ENCODE data around the gene TPGS1. TPM values are rescaled to one million over a fixed set of nuclear protein-coding genes. Genes with fewer than 3 reads are reported as not detected.

Gene TPGS1
- total RNA-seq, 1 experiment from 2014 or later = 13.8 TPM

DNA sequence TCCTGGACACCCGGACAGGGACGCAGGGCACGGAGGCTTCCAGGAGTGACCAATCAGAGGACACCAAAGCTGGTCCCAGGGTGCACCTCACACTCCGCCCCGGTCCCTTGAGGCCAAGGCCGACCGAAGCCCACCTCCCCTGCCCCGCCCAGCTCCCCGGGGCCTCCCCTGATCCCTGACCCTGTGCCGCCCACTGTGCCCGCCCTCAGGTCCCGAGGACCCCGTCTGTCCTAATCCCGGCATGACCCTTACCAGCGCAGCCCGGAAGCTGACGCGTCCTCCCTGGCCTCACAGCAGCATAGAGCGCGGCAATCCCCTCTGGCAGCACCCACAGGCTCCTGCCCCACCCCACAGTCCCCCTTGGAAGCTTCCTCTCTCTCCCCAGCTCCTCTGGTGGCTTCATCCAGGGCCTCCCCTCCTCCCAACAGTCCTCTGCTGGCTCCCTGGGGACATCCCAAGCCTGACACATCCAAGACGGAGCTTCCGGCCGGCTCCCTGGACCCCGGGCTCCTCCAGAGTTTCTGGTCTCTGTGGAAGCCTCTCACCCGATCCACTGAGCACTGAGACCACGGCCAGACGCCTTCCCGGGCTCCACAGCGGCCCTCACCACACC, 16.9 kb downstream of the TPGS1 start:
- no peaks in the 10 kb centered on the region for H3K79me2 ChIP-seq (ENCODE audit: low read depth)
- no peaks in the 10 kb centered on the region for H3K27me3 ChIP-seq (ENCODE audit: insufficient read depth, low read depth)
- intact Hi-C loops (cut with micrococcal nuclease; ENCODE audit: unreplicated experiment) = no loop called here
- no peaks in the 10 kb centered on the region for H3K9me3 ChIP-seq (ENCODE audit: insufficient read depth, low read depth)
- ChIA-PET CTCF (no interaction called here), POLR2A (ENCODE audit: unreplicated experiment) (no interaction called here)
- TF ChIP-seq, protein P1, sequence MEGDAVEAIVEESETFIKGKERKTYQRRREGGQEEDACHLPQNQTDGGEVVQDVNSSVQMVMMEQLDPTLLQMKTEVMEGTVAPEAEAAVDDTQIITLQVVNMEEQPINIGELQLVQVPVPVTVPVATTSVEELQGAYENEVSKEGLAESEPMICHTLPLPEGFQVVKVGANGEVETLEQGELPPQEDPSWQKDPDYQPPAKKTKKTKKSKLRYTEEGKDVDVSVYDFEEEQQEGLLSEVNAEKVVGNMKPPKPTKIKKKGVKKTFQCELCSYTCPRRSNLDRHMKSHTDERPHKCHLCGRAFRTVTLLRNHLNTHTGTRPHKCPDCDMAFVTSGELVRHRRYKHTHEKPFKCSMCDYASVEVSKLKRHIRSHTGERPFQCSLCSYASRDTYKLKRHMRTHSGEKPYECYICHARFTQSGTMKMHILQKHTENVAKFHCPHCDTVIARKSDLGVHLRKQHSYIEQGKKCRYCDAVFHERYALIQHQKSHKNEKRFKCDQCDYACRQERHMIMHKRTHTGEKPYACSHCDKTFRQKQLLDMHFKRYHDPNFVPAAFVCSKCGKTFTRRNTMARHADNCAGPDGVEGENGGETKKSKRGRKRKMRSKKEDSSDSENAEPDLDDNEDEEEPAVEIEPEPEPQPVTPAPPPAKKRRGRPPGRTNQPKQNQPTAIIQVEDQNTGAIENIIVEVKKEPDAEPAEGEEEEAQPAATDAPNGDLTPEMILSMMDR (conservative IDR thresholded peaks at IDR 0.05) = no peak
- no peak for TF ChIP-seq EZH2 (IDR thresholded peaks at IDR 0.05; ENCODE audit: low read depth)
- peaks cover 17% of the 10 kb centered on the region; the same call in 1 of the 2 replicates for H3F3A ChIP-seq (ENCODE audit: insufficient read depth, low read depth)
- H3K4me2 ChIP-seq = no peak overlapping the region
- H3K4me1 ChIP-seq (replicated peaks; ENCODE audit: insufficient read depth) = peaks cover 9% of the 10 kb centered on the region
- H3K27ac ChIP-seq = no peak overlapping the region
- no peaks in the 10 kb centered on the region for H3K36me3 ChIP-seq (ENCODE audit: low read depth)
- H2AFZ ChIP-seq = no peak overlapping the region
- no TSS peak for BruUV-seq (replicated peaks)
- H4K20me1 ChIP-seq (ENCODE audit: insufficient read depth) = no peaks in the 10 kb centered on the region
- DNase-seq = no peak
- H3K4me3 ChIP-seq = no peak overlapping the region
- no peaks in the 10 kb centered on the region for H3K9me2 ChIP-seq (ENCODE audit: insufficient read depth)

- Histone ChIP-seq H4K20me1 (ENCODE audit: insufficient read depth) (no peaks in the 10 kb centered on the region), H3K4me1 (replicated peaks; ENCODE audit: insufficient read depth) (peaks cover 9% of the 10 kb centered on the region), H3F3A (ENCODE audit: insufficient read depth, low read depth) (peaks cover 17% of the 10 kb centered on the region; the same call in 1 of the 2 replicates), H3K4me3 (no peak overlapping the region), H3K4me2 (no peak overlapping the region), H3K79me2 (ENCODE audit: low read depth) (no peaks in the 10 kb centered on the region), H3K9me2 (ENCODE audit: insufficient read depth) (no peaks in the 10 kb centered on the region), H3K9me3 (ENCODE audit: insufficient read depth, low read depth) (no peaks in the 10 kb centered on the region), H3K27me3 (ENCODE audit: insufficient read depth, low read depth) (no peaks in the 10 kb centered on the region), H2AFZ (no peak overlapping the region), H3K27ac (no peak overlapping the region), H3K36me3 (ENCODE audit: low read depth) (no peaks in the 10 kb centered on the region)
- POLR2A ChIA-PET (ENCODE audit: unreplicated experiment) = no interaction called here
- CTCF ChIA-PET = no interaction called here
- DNase-seq = no peak
- TF ChIP-seq EZH2 (IDR thresholded peaks at IDR 0.05; ENCODE audit: low read depth) = no peak
- TF ChIP-seq, protein P1 (conservative IDR thresholded peaks at IDR 0.05) = no peak
- intact Hi-C loops (cut with micrococcal nuclease; ENCODE audit: unreplicated experiment) = no loop called here
- BruUV-seq (replicated peaks) = no TSS peak
Observed at GRCh38 chr19:525029-525428, 17.7 kb downstream of the TPGS1 start.

DNA sequence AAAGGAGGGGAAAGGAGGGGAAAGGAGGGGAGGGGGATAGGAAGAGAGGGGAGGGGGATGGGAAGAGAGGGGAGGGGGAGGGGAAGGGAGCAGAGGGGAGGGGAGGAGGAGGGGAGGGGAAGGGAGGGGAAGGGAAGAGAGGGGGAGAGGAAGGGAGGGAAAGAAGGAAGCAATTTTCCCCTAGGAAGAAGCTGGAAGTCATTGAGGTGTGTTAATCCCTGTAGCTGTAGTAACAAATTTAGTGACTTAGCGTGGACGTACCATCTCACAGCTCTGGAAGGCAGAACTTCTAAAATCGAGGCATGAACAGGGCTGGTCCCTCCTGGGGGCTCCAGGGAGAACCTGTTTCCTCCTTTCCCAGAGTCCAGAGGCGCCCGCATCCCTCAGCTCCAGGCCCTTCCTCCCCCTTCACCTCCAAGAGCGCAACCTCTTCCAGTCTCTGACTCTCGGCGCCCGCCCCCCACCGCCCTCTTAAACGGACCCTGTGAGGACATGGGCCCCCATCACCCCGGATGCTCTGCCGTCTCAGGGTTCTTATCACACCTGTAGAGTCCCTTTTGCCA, 18.6 kb downstream of the TPGS1 start:
- Histone ChIP-seq H4K20me1 (ENCODE audit: insufficient read depth) (no peaks in the 10 kb centered on the region), H3F3A (ENCODE audit: insufficient read depth, low read depth) (peaks cover 20% of the 10 kb centered on the region; the same call in 1 of the 2 replicates), H3K36me3 (ENCODE audit: low read depth) (no peaks in the 10 kb centered on the region), H3K27ac (no peak overlapping the region), H3K9me3 (ENCODE audit: insufficient read depth, low read depth) (no peaks in the 10 kb centered on the region), H2AFZ (no peak overlapping the region), H3K79me2 (ENCODE audit: low read depth) (no peaks in the 10 kb centered on the region), H3K4me1 (replicated peaks; ENCODE audit: insufficient read depth) (peaks cover 16% of the 10 kb centered on the region), H3K9me2 (ENCODE audit: insufficient read depth) (no peaks in the 10 kb centered on the region), H3K4me3 (no peak overlapping the region), H3K27me3 (ENCODE audit: insufficient read depth, low read depth) (no peaks in the 10 kb centered on the region), H3K4me2 (no peak overlapping the region)
- ChIA-PET CTCF (no interaction called here), POLR2A (ENCODE audit: unreplicated experiment) (interaction anchor here (0.9 kb wide), 1 partner anchor 50 kb away, joined by 4 read pairs; no protein-coding TSS in a partner anchor)
- no TSS peak for BruUV-seq (replicated peaks)
- intact Hi-C loops (cut with micrococcal nuclease; ENCODE audit: unreplicated experiment) = no loop called here
- DNase-seq = no peak
- no peak for TF ChIP-seq EZH2 (IDR thresholded peaks at IDR 0.05; ENCODE audit: low read depth)

Measured in PC-9 (cell line).